Heart left ventricle (tissue), 13 donors: ENCODE data around the gene KIAA0825.

ENCODE experiments used
- CTCF ChIP-seq, 12 donors: fragments of 200-600 bp; sonication (generic) in 4 of 12; IDR thresholded peaks; one replicate each; pipeline versions ENCODE4 v1.5.0 to v1.8.0; 2018 to 2022; ENCODE audit warnings: antibody characterized with exemption in 12 of 12, mild to moderate bottlenecking in 5 of 12
- POLR2A ChIP-seq, 2 donors: fragments of 450-650 bp; IDR thresholded peaks; one replicate each; pipeline ENCODE4 v1.6.1; 2017; ENCODE audit warnings: antibody characterized with exemption in 2 of 2, mild to moderate bottlenecking in 2 of 2, moderate library complexity in 2 of 2
- donor health status: ischemic (EF 13 %, LVEDD 7.1; RV severe dilation, severe dysfunction).
- donor health status: DM: no; HTN: yes; CAD: no.
- donor health status: DM: no; HTN: no; CAD: no.
- donor health status: ischemic (EF 25% LVEDD 6.9; RV normal size, moderate dysfunction).
- donor health status: ischemic (EF 25% LVEDD 5.7; RV mildly dilated, moderate dysfunction).
- donor health status: ischemic (EF 35%, LVEDD 5.7; RV mildly dilated, moderate dysfunction).
- donor health status: nonischemic (EF 11% LVEDD 7.7; RV severe dilation, severe dysfunction).
- donor health status: DM: yes; HTN: yes; CAD: no.
- donor health status: PGD.
- donor health status: ischemic (EF 29% LVEDD 5.4; RV normal size, mild dysfunction).
- donor health status: nonischemic (EF 23%, LVEDD 6.1; RV moderate dilation, normal function).

- TF ChIP-seq CTCF (IDR thresholded peaks at IDR 0.05) = no peak
- no peak for TF ChIP-seq POLR2A (IDR thresholded peaks at IDR 0.05)
Measured at GRCh38 chr5:94480486-94480885, 137.9 kb downstream of the KIAA0825 start.
